ENCODE results near the gene LTV1. TPM values are rescaled to one million over a fixed set of nuclear protein-coding genes. Genes with fewer than 3 reads are reported as not detected.
"Not testable (repeated sequence)": the region's sequence is repeated elsewhere in the genome, so short reads cannot be mapped to it uniquely, and the experiment has no call there.

LTV1 gene
- total RNA-seq, 1 donor from 2014 or later = 27.2 TPM

DNA sequence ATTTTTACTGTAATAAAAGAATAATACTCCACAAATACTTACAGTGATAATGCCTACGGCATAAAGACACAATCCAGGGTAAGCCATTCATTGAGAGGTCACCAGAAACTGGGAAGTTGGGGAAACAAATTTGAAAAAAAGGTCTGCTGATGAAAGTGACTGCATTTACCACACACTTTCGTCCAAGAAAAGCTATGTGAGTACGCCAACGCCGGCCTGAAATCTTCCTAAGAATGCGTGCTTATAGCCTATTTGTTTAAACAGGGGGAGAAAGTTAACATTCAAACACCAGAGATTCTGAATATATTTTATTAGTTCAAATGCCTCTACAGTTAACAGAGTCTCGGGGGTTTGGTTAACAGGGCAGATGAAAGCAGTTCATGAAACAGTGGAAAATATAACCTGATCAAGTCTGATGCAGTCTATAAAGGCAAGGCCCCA, 657 bp upstream of the LTV1 start:
- no peak for DNase-seq (ENCODE audit: low read depth, low spot score)

GRCh38 chr6:143843677-143843999, 500 bp downstream of the LTV1 start:
- no peak for DNase-seq (ENCODE audit: low read depth, low spot score)

- no peak for DNase-seq (ENCODE audit: low read depth, low spot score)
Observed at GRCh38 chr6:143844006-143844405, 868 bp downstream of the LTV1 start.

GRCh38 chr6:143845033-143845432, 1.9 kb downstream of the LTV1 start:
- DNase-seq (ENCODE audit: low read depth, low spot score) = no peak

DNA sequence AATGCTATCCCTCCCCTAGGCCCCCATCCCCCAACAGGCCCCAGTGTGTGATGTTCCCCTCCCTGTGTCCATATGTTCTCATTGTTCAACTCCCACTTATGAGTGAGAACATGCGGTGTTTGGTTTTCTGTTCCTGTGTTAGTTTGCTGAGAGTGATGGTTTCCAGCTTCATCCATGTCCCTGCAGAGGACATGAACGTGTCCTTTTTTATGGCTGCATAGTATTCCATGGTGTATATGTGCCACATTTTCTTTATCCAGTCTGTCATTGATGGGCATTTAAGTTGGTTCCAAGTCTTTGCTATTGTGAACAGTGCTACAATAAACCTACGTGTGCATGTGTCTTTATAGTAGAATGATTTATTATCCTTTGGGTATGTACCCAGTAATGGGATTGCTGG, 8.6 kb downstream of the LTV1 start:
- DNase-seq (ENCODE audit: low read depth, low spot score) = not testable (repeated sequence)

GRCh38 chr6:143855057-143855456, 11.9 kb downstream of the LTV1 start:
- DNase-seq (ENCODE audit: low read depth, low spot score) = not testable (repeated sequence)

GRCh38 chr6:143856762-143857161, 13.6 kb downstream of the LTV1 start:
- DNase-seq (ENCODE audit: low read depth, low spot score) = not testable (repeated sequence)

- no peak for DNase-seq (ENCODE audit: low read depth, low spot score)
Observed at GRCh38 chr6:143857651-143858050, 14.5 kb downstream of the LTV1 start.

DNA sequence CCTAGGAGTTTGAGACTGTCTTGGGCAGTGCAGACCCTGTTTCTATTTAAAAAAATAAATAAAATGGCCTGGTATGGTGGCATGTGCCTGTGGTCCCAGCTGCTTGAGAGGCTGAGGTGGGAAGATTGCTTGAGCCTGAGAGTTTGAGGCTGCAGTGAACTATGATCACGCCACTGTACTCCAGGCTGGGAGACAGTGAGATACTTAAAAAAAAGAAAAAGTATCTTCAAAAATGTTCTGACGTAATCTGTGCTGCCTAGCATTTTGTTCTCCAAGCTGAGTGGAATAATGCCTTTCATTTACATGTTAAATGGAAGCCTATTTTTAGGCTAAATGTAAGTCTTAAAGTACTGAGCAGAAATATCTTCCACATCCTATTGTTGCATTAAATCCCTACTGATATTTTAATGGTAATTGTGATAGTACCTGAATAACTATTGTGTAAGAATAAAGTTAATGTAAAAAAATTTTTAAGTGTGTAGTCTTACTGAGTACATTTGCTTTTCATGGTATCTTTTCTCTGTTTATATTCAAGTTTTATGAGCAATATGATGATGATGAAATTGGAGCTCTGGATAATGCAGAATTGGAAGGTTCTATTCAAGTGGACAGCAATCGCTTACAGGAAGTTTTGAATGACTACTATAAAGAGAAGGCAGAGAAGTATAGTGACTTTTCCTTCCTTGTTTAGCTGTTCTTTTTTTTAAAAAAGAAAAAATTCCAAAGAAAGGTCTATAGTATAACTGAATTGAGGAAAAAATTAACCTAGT, 16.9 kb downstream of the LTV1 start:
- no peak for DNase-seq (ENCODE audit: low read depth, low spot score)

DNA sequence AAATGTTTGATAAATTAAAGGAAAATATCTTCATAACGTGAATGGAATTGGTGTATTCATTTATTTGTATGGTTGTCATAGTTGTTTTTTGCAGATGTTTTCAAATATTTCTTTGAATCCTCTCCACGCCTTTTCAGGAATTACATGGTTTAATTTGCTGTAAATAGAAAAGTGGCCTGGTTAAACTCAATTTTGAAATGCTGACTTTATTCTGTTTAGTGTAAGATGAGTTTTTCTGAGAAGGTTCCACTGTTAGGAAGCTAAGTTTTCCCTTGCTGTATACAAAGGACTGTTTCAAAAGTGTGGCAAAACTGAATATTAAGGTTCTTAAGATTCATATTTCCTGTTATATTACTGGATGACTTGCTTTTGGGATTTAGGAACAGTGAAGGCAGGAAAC, 20.6 kb downstream of the LTV1 start:
- DNase-seq (ENCODE audit: low read depth, low spot score) = no peak

- no peak for DNase-seq (ENCODE audit: low read depth, low spot score)
Observed at GRCh38 chr6:143864234-143864633, 21.1 kb downstream of the LTV1 start, which contains the start of gene ZC2HC1B. Gene ZC2HC1B (plus strand): TSS chr6:143864474. CDS start chr6:143864540, 66 bp downstream.

DNA sequence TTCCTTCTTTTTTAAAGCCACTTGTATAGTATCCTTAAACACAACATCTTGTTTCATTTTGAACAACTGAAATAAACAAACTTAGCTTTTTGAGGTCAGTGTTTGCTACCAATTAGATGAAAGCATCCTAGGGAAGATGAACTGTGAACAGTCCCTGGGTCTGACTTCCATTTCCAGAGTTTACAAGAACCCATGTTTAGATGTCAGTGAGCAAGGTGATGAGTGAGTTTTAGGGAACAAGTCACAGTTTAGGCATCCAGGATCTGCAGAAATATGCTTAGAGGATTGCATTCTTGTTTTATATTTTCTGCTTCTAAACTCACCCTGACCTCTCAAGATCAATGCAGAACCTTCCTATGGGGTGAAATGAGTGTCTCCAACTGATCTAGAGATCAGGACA, 24.1 kb downstream of the LTV1 start:
- no peak for DNase-seq (ENCODE audit: low read depth, low spot score)

GRCh38 chr6:143868808-143869207, 25.7 kb downstream of the LTV1 start:
- DNase-seq (ENCODE audit: low read depth, low spot score) = not testable (repeated sequence)

- DNase-seq (ENCODE audit: low read depth, low spot score) = not testable (repeated sequence)
Observed at GRCh38 chr6:143871202-143871730, 28.1 kb downstream of the LTV1 start.

DNA sequence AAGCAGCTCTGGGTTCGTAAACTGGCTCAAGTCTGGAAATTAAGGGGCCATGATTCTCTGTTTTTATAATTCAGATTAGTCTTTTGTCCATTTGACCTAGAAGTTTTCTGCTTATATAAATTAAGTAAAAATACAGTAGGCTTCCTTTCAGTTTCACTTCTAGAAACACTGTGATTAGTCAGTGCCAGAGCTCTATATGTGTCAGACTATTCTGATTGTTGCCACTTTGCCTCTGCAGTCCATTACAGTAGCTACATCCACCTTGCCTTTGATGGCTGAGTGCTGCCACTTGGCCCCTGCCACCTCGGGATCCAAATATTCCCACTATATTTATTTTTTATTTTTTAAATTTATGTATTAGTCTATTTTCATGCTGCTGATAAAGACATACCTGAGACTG, 29.1 kb downstream of the LTV1 start:
- DNase-seq (ENCODE audit: low read depth, low spot score) = no peak

GRCh38 chr6:143873600-143873999, 30.5 kb downstream of the LTV1 start:
- not testable (repeated sequence) for DNase-seq (ENCODE audit: low read depth, low spot score)

DNA sequence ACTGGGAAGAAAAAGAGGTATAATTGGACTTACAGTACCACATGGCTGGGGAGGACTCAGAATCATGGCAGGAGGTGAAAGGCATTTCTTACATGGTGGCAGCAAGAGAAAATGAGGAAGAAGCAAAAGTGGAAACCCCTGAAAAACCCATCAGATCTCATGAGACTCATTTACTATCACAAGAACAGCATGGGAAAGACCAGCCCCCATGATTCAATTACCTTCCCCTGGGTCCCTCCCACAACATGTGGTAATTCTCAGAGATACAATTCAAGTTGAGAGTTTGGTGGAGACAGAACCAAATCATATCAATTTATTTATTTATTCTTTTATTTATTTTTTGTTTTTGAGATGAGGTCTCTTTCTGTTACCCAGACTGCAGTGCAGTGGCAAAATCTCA, 31.4 kb downstream of the LTV1 start:
- DNase-seq (ENCODE audit: low read depth, low spot score) = not testable (repeated sequence)

DNA sequence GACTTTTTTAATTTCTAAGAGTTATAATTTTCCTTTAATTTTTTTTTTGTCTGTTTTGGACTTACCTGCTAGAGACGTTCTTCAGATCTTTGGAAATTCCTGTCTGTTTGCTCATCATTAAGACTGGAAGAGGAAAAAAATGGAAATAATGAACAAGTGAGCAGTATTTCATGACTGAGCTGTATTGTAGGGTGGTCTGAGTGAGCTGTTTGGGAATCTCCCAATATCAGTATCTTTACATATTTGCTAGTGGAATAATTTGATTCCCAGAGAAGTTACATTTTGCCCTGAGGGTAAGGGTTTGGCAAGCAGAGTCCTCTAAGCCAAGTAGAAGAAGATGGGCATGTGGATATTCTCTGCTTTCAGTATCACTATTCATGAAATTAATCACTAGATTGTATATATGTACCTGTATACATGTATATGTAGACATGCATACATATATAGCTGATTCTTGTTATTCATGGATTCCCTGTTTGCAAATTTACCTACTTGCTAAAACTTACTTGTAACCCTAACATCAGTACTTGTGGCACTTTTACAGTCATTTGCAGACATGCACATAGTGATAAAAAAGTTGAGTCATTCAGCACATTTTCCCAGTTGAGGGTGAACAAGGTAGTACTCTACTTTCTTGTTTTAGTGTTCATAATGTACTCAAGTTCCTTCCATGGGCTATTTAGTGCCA, 34.6 kb downstream of the LTV1 start:
- no peak for DNase-seq (ENCODE audit: low read depth, low spot score)

DNA sequence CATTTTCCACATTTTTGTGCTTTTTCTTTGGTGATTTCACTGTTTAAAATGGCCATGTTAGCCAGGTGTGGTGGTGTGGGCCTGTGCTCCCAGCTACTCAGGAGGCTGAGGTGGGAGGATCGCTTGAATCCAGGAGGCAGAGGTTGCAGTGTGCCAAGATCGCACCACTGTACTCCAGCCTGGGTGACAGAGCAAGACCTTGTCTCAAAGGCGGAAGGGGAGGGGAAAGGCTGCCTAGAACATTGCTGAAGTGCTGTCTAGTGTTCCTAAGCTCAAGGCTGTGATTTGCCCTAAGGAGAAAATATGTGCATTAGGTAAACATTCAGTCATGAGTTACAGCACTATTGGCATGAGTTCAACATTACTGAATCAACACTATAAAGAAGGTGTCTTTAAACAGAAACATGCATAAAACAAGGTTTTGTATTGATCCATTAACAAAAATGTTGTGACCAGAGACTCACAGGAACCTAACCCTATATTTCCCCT, 35.2 kb downstream of the LTV1 start:
- DNase-seq (ENCODE audit: low read depth, low spot score) = no peak

DNA sequence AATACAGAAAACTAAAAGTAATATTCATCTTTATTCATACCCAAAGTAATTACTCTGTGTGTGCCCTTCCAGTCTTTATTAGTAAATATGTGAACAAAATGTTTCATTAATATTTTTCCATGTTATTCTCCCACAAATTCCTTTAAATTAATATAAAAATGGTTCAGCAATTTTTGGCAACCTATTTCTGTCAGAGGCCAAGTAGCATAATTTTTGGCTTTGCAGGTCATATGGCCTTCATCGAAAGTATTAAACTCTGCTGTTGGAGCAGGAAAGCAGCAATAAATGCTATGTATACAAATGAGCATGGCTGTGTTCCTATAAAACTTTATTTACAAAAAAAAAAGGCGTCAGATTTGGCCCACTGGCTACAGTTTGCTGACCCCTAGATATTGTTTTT, 37.3 kb downstream of the LTV1 start:
- no peak for DNase-seq (ENCODE audit: low read depth, low spot score)

- DNase-seq (ENCODE audit: low read depth, low spot score) = no peak
Observed at GRCh38 chr6:143882401-143882930, 39.3 kb downstream of the LTV1 start.

DNA sequence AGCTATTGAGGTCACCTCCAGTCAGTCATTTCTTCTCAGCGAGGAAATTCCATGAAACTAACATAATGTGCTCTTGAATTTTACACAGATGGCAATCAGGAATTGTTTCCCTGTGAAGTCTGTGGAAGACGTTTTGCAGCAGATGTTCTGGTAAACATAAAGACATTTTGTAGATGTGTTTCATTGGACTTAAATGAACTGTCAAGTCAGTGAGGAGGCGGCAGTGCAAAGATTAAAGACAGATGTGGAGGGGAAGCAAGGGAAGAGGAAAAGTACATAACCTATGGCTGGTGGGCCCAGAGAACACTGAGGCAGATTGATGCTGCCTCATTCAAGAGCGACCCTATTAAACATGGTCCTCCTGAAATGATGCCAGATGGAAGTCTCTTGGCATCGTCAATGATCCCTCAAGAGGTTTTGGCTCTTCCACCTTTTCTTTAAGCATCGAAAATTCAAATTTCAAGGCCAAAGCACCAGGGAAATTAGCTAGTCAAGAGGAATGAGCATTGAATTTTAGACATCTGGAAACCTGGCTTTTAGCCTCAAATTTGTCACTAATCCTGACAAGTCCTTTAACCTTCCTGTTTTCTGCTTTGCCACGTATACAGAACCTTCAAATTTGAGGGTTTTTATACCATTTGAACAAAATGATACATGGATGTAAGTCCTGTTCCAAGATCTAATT, 41.2 kb downstream of the LTV1 start:
- no peak for DNase-seq (ENCODE audit: low read depth, low spot score)
